Activated CD8-positive, alpha-beta memory T cell treated with anti-CD3 and anti-CD28 coated beads, Interleukin-2, amount 50 U/mL, for 1 hour (primary cell): ENCODE data around the gene SCAF1.

Experiments used
- DNase-seq: peaks from one replicate; pipeline ENCODE4 v3.0.0-alpha.2; 2020; ENCODE audit errors: extremely low read depth

SCAF1 gene

GRCh38 chr19:49641688-49642491 is at the start of gene SCAF1:
SCAF1 (plus strand) TSS chr19:49642209; CDS start chr19:49645027, 2,818 bp downstream.
- peak; percentile 97 for DNase-seq

GRCh38 chr19:49592486-49593232 is 49.4 kb upstream of the SCAF1 start:
- DNase-seq, result no peak

- peak; percentile 83 for DNase-seq
These were observed 48.5 kb upstream of the SCAF1 start for GRCh38 chr19:49593233-49594113.

- DNase-seq, result no peak
These were observed 47.6 kb upstream of the SCAF1 start for GRCh38 chr19:49594157-49594992.

DNA sequence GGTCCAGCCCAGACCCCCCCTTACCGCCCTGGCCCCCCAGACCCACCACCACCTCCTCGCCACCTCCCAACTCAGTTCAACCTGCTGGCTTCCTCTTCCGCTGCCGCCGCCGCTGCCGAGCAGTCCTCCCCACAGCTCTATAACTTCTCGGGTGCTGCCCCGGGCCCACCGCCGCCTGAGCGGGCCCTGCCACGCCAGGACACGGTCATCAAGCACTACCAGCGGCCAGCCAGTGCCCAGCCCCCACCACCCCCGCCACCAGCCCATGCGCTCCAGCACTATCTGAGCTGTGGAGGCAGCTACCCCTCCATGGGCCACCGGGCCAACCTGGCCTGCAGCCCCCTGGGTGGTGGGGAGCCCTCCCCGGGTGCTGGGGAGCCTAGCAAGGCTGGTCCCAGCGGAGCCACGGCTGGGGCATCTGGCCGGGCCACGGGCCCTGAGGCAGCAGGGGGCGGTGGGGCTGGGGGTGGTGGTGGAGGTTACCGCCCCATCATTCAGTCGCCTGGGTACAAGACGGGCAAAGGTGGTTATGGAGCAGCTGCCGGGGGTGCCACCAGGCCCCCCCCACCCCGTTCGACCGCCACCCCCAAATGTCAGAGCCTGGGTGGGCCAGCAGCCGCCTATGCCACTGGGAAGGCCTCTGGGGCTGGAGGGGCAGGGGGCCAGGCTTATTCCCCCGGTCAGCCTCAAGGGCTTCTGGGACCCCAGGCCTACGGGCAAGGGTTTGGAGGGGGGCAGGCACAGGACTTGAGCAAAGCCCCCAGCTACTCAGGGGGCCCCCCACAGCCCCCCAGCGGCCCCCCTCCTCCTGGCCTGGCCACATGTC is 46.8 kb upstream of the SCAF1 start:
- DNase-seq, result no peak

GRCh38 chr19:49595819-49596404 is 46.1 kb upstream of the SCAF1 start:
- DNase-seq, result no peak

GRCh38 chr19:49596407-49596806 is 45.6 kb upstream of the SCAF1 start:
- no peak for DNase-seq

DNA sequence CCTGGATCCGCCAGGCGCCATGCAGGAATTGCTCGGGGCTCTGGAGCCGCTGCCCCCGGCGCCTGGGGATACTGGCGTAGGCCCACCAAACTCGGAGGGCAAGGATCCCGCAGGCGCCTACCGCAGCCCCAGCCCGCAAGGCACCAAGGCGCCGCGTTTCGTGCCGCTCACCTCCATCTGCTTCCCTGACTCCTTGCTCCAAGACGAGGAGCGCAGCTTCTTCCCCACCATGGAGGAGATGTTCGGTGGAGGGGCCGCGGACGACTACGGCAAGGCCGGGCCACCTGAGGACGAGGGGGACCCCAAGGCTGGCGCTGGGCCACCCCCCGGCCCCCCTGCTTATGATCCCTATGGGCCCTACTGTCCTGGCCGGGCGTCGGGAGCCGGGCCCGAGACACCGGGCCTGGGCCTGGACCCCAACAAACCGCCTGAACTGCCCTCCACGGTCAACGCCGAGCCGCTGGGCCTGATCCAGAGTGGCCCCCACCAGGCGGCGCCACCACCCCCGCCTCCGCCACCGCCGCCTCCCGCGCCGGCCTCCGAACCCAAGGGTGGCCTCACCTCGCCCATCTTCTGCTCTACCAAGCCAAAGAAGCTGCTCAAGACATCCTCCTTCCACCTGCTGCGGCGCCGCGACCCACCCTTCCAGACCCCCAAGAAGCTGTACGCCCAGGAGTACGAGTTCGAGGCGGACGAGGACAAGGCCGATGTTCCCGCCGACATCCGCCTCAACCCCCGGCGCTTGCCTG is 44.9 kb upstream of the SCAF1 start:
- DNase-seq, result no peak

GRCh38 chr19:49597703-49597974 is 44.4 kb upstream of the SCAF1 start:
- no peak for DNase-seq

- no peak for DNase-seq
These were observed 42.4 kb upstream of the SCAF1 start for GRCh38 chr19:49599378-49600295.

- no peak for DNase-seq
These were observed 40.4 kb upstream of the SCAF1 start for GRCh38 chr19:49601482-49602038.

DNA sequence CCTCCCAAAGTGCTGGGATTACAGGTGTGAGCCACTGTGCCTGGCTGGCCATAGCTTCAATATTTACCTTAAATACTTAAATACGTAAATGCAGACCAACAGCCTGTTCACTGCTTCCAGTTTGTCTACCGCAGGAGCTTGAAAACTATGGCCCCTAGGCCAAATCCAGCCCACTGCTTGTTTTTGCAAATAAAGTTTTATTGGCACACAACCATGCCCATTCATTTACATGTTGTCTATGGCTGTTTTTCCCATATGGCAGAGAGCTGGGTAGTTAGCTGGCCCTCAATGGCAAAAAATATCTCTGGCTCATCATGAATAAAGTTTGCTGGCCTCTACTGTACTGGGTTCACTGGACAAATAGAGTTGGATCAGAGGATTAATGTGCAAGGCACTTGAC is 39.2 kb upstream of the SCAF1 start:
- DNase-seq, result no peak

GRCh38 chr19:49605605-49606004 is 36.4 kb upstream of the SCAF1 start:
- no peak for DNase-seq

- no peak for DNase-seq
These were observed 32.4 kb upstream of the SCAF1 start for GRCh38 chr19:49609499-49610092.

- no peak for DNase-seq
These were observed 28.6 kb upstream of the SCAF1 start for GRCh38 chr19:49613374-49613773.

GRCh38 chr19:49614096-49614833 is 27.7 kb upstream of the SCAF1 start:
- no peak for DNase-seq

- no peak for DNase-seq
These were observed 26.1 kb upstream of the SCAF1 start for GRCh38 chr19:49615861-49616260.
